Breast epithelium (tissue), 4 donors: ENCODE data around the gene MGME1. TPM values are rescaled to one million over a fixed set of nuclear protein-coding genes. Genes with fewer than 3 reads are reported as not detected.

Experiments used
- DNase-seq, 2 donors: peaks; one replicate each; pipeline ENCODE4 v3.0.0-alpha.2; 2019; ENCODE audit warnings: low spot score in 2 of 2
- H3K27ac ChIP-seq, 2 donors: fragments of 200-600 bp; sonication (generic) in 1 of 2; one replicate each; pipeline ENCODE4 v1.5.1; 2016 to 2019; ENCODE audit warnings: mild to moderate bottlenecking in 1 of 2
- H3K27me3 ChIP-seq, 2 donors: fragments of 200-600 bp; sonication (generic) in 1 of 2; one replicate each; pipeline versions ENCODE4 v1.5.1 to v1.6.0; 2017 to 2019; ENCODE audit warnings: control low read depth in 1 of 2, mild to moderate bottlenecking in 1 of 2
- H3K36me3 ChIP-seq: fragments of 200-600 bp; one replicate; pipeline ENCODE4 v1.5.1; 2019
- H3K4me1 ChIP-seq, 2 donors: fragments of 200-600 bp; sonication (generic); one replicate each; pipeline ENCODE4 v1.5.1; 2016 to 2019; ENCODE audit warnings: control low read depth in 1 of 2
- H3K4me3 ChIP-seq, 3 donors: fragments of 200-600 bp; sonication (generic); 1 replicate in 2 of 3; 2 replicates in 1 of 3; pipeline ENCODE4 v1.5.1; 2016 to 2019; ENCODE audit warnings: mild to moderate bottlenecking in 3 of 3, moderate library complexity in 2 of 3
- H3K9me3 ChIP-seq, 2 donors: fragments of 200-600 bp; sonication (generic) in 1 of 2; one replicate each; pipeline ENCODE4 v1.5.1; 2016 to 2019; ENCODE audit warnings: control low read depth in 1 of 2
- POLR2A ChIP-seq: fragments of 450-650 bp; IDR thresholded peaks from one replicate; pipeline ENCODE4 v1.6.1; 2016; ENCODE audit warnings: antibody characterized with exemption, mild to moderate bottlenecking, moderate library complexity
- POLR2AphosphoS5 ChIP-seq, 3 donors: sonication (generic); formaldehyde crosslinking; IDR thresholded peaks; one replicate each; pipeline ENCODE4 v1.6.1; 2017; ENCODE audit warnings: antibody characterized with exemption in 3 of 3
- intact Hi-C: fragments of 100-400 bp; cut with DNase I; formaldehyde crosslinking; loops from one replicate; pipeline ENCODE4 v1.15.1; 2023; ENCODE audit warnings: low total_unique reads
- total RNA-seq, 3 donors: library from RNA; depleted of rRNA; stranded (reverse); fragments of >200 nt; gene quantifications; one replicate each; pipeline ENCODE4 v1.1.0, GENCODE V29; 2016
- TF ChIP-seq, protein P1 (sequence below), 3 donors: fragments of 450-650 bp; IDR thresholded peaks; one replicate each; pipeline ENCODE4 v1.5.1; 2016 to 2017; ENCODE audit warnings: antibody characterized with exemption in 3 of 3, mild to moderate bottlenecking in 3 of 3, moderate library complexity in 3 of 3

The MGME1 gene
- total RNA-seq, 3 donors from 2014 or later = 7.8 to 26.2 (median 18.7) TPM

DNA sequence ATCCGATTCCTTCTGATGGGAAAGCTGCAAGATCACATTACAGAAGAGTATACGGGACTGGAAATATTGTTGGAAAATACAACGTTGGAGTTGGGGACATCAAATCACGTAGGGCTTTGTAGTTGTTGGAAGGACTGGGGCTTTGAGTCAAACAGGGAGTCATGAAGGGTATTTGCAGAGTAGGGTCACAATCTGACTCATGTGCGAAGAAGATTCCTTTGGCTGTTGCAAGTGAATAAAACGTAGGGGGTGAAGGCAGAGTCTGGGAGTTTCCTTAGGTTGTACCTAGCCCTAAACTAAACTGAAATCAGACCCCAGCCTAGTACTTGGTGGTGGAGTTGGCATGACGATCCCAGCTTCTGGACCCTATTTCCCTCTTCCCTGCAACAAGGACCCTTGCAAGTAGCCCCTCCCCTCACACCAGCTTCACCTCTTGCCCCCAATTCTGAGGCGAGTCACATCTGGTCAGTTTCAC is 32.5 kb upstream of the MGME1 start:
- Histone ChIP-seq H3K9me3 (no peaks in the 10 kb centered on the region), H3K27me3 (no peaks in the 10 kb centered on the region), H3K36me3 (no peaks in the 10 kb centered on the region), H3K4me3 (no peak overlapping the region), H3K27ac (peak overlapping the region; percentile 48 to 65), H3K4me1 (peaks cover 0 to 9% of the 10 kb centered on the region in 2 donors)
- no peak for DNase-seq
- intact Hi-C loops = no loop called here
- TF ChIP-seq POLR2AphosphoS5 (IDR thresholded peaks at IDR 0.05) (no peak), POLR2A (no peak)
- TF ChIP-seq, protein P1, sequence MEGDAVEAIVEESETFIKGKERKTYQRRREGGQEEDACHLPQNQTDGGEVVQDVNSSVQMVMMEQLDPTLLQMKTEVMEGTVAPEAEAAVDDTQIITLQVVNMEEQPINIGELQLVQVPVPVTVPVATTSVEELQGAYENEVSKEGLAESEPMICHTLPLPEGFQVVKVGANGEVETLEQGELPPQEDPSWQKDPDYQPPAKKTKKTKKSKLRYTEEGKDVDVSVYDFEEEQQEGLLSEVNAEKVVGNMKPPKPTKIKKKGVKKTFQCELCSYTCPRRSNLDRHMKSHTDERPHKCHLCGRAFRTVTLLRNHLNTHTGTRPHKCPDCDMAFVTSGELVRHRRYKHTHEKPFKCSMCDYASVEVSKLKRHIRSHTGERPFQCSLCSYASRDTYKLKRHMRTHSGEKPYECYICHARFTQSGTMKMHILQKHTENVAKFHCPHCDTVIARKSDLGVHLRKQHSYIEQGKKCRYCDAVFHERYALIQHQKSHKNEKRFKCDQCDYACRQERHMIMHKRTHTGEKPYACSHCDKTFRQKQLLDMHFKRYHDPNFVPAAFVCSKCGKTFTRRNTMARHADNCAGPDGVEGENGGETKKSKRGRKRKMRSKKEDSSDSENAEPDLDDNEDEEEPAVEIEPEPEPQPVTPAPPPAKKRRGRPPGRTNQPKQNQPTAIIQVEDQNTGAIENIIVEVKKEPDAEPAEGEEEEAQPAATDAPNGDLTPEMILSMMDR (IDR thresholded peaks at IDR 0.05) = no peak

DNA sequence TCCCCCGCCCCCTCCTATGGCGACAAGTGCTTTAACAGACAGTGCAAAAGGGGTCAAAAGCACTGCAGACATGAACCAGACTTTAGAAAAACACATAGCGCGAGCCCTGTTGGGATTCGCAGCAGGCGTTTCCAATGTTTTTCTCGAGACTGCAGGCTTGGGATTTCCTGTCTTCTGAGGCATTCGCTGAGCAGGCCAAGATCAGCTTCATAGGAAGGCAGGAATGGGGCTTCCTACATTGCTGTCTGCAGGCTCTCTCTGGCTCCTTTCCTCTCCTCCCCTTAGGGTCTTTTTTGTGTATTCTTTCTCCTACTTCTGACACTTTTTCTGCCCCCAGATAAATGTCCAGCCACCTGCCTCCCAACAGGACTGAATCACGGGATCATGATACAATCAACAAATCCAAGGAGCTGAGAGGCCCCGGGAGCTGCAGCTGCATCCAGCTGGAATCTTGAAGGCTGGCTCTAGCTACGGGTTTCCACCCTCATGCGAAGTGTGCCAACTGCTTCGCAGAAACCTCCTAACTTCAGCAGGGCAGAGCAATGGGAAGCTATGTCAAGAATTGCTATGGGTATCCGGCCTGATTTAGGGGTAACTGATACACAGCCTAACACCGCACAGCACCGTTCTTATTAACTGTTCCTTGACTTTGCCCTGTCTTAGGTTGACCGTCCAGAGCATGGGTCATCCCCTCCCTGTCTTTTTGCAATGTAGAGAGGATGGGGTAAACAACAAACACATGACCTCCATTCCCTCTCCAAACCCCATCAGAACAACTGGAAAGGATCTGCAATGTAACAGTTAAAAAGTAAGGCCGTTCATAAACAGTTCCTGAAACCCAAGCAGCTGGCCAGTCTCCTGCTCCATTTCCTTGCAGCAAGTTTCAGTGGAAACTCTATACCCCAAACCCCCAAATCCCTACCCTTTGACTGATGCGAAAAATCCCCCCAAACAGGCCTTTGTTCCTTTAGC is 31.8 kb upstream of the MGME1 start:
- Histone ChIP-seq H3K27ac (peak overlapping the region; percentile 48 to 65), H3K4me1 (peaks cover 0 to 9% of the 10 kb centered on the region in 2 donors), H3K4me3 (peak overlapping the region in 1 of 3 donors; percentile 16), H3K9me3 (no peaks in the 10 kb centered on the region), H3K36me3 (no peaks in the 10 kb centered on the region), H3K27me3 (no peaks in the 10 kb centered on the region)
- TF ChIP-seq POLR2AphosphoS5 (IDR thresholded peaks at IDR 0.05) (no peak), POLR2A (no peak)
- TF ChIP-seq, protein P1 (IDR thresholded peaks at IDR 0.05) = no peak
- DNase-seq = no peak
- intact Hi-C loops = no loop called here

DNA sequence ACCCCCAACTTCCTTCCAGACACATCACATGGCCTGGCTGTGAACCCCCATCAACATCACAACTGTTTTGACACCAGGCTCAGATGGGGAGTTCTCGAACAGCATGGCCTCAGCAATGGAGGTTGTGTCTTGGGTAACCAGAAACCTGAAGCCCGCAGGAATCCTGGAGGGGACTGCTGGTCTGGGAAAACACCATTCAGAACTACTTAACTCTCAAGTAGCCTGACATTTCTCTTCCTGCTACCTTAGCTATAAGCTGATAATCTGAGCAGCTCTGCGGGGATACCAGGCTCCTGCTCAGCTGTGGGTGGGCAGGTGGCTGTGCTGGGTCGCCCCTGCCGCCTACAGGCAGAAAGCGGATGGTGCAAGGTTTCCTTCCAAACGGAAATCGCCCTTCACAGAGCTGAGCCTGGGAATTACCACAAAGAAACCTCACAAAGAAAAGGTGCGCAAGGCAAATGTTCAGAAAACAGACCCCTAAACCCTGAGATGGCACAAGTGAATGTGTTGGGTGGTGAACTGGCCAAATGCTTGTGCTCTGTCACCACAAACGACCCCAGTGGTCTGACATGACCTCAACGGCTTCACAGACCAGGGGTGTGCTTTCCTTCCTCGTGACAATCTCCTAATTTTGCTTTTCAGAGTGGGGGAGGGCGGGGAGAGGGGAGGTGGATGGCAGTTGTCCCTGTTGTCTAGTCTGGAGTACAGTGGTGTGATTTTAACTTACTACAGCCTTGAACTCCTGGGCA is 29.8 kb upstream of the MGME1 start:
- H3K27me3 ChIP-seq = no peaks in the 10 kb centered on the region
- no peak overlapping the region for H3K4me3 ChIP-seq
- TF ChIP-seq POLR2AphosphoS5 (IDR thresholded peaks at IDR 0.05) (peak in 1 of 3 donors; percentile 5), POLR2A (no peak)
- TF ChIP-seq, protein P1 (IDR thresholded peaks at IDR 0.05) = peak; percentile 61 to 88 (median 75)
- peaks cover 7% of the 10 kb centered on the region for H3K36me3 ChIP-seq
- peak overlapping the region in 1 of 2 donors; percentile 2 for H3K27ac ChIP-seq
- peaks cover 0 to 9% of the 10 kb centered on the region in 2 donors for H3K4me1 ChIP-seq
- peak in 1 of 2 donors; percentile 47 for DNase-seq
- H3K9me3 ChIP-seq = no peaks in the 10 kb centered on the region
- intact Hi-C loops = no loop called here

DNA sequence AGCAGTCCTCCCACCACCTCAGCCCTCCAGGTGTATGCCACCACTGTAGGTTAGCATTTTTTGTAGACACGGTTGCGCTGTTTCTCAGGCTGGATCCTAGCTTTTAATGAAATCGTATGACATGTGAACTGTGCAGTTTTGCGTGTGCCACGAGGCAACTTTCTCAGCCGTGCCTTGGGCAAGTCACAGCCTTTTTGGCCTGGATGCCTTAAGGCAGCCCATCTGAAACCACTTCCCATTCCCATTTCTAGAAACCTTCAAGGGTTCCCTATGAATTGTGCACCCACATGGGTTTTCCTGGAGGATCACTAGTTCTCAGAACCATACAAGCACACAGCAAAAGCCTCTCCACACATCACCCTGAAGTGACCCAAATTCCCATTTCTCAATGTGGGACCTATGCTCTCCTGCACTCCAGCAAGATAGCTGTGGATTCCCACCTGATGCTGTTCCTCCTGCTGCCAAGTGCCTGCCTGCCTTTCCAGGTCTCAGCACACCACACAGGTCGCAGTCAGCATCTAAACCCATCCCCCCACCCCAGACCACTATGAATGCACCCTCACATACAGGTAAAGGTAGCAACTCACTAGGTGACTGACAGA is 29.1 kb upstream of the MGME1 start:
- H3K27me3 ChIP-seq = no peaks in the 10 kb centered on the region
- no peak for DNase-seq
- peak overlapping the region in 1 of 2 donors; percentile 2 for H3K27ac ChIP-seq
- no peak overlapping the region for H3K4me3 ChIP-seq
- TF ChIP-seq, protein P1 (IDR thresholded peaks at IDR 0.05) = no peak
- no peak for TF ChIP-seq POLR2AphosphoS5 (IDR thresholded peaks at IDR 0.05)
- no peak for TF ChIP-seq POLR2A
- intact Hi-C loops = no loop called here
- peaks cover 0 to 9% of the 10 kb centered on the region in 2 donors for H3K4me1 ChIP-seq
- peaks cover 7% of the 10 kb centered on the region for H3K36me3 ChIP-seq
- no peaks in the 10 kb centered on the region for H3K9me3 ChIP-seq
